SK-N-SH (cell line): Measurements from ENCODE around the gene ZNF547. TPM values are rescaled to one million over a fixed set of nuclear protein-coding genes. Genes with fewer than 3 reads are reported as not detected.

Experiments
- CTCF ChIA-PET: fragments of 300-600, 350-600 bp; formaldehyde crosslinking; extraction: SDS; loops from one replicate; lab custom pipeline; 2021; lab: Yijun Ruan, JAX
- POLR2A ChIA-PET: fragments of 350-600 bp; sonication (Branson Sonifier 250); formaldehyde crosslinking; extraction: SDS; loops from one replicate; lab custom pipeline; 2020; ENCODE audit warnings: antibody characterized with exemption, inconsistent platforms; lab: Yijun Ruan, JAX
- DNase-seq: peaks from one replicate; pipeline ENCODE4 v3.0.0; 2012
- H2AFZ ChIP-seq: fragments of 200-600 bp; sonication (generic); 2 replicates; pipeline ENCODE4 v1.8.1; 2016; ENCODE audit warnings: antibody characterized with exemption, mild to moderate bottlenecking, low read depth
- H3F3A ChIP-seq: fragments of 200-600 bp; sonication (generic); replicated peaks from 2 replicates; pipeline ENCODE3; 2016; ENCODE audit warnings: antibody characterized with exemption, mild to moderate bottlenecking; ENCODE audit not compliant: insufficient read depth
- H3K27ac ChIP-seq, 2 experiments: fragments of 200-500 bp in 1 of 2; fragments of 200-600 bp in 1 of 2; sonication (Bioruptor generic) in 1 of 2; sonication (generic), shearing (Covaris generic) in 1 of 2; 2 replicates each; pipeline versions ENCODE4 v1.5.1 to v1.6.1; 2014 to 2016; ENCODE audit warnings: low read depth in 2 of 2, inconsistent platforms in 1 of 2, low read length in 1 of 2, mild to moderate bottlenecking in 1 of 2, mixed read lengths in 1 of 2
- H3K27me3 ChIP-seq: fragments of 200-600 bp; sonication (generic), shearing (Covaris generic); 2 replicates; pipeline ENCODE4 v1.6.1; 2016; ENCODE audit warnings: mixed run types; ENCODE audit not compliant: insufficient read depth
- H3K36me3 ChIP-seq, 2 experiments: fragments of 200-500 bp in 1 of 2; fragments of 200-600 bp in 1 of 2; sonication (Bioruptor generic) in 1 of 2; sonication (generic) in 1 of 2; replicated peaks in 1 of 2; 2 replicates each; pipeline versions ENCODE3 to v1.5.1; 2014 to 2016; ENCODE audit warnings: low read length in 1 of 2, mild to moderate bottlenecking in 1 of 2; ENCODE audit not compliant: insufficient read depth in 2 of 2, control insufficient read depth in 1 of 2
- H3K4me1 ChIP-seq, 2 experiments: fragments of 200-500 bp in 1 of 2; fragments of 200-600 bp in 1 of 2; sonication (Bioruptor generic) in 1 of 2; sonication (generic), shearing (Covaris generic) in 1 of 2; 2 replicates each; pipeline versions ENCODE4 v1.5.1 to v1.6.1; 2014 to 2016; ENCODE audit warnings: low read depth in 1 of 2, low read length in 1 of 2, mixed run types in 1 of 2; ENCODE audit not compliant: insufficient read depth in 2 of 2, control insufficient read depth in 1 of 2
- H3K4me2 ChIP-seq: fragments of 200-600 bp; sonication (generic), shearing (Covaris generic); 2 replicates; pipeline ENCODE4 v1.6.1; 2017; ENCODE audit warnings: mixed run types
- H3K4me3 ChIP-seq, 2 experiments: fragments of 200-500 bp in 1 of 2; fragments of 200-600 bp in 1 of 2; sonication (Bioruptor generic) in 1 of 2; sonication (generic), shearing (Covaris generic) in 1 of 2; 2 replicates each; pipeline versions ENCODE4 v1.5.1 to v1.8.1; 2014 to 2016; ENCODE audit warnings: low read depth in 2 of 2, inconsistent platforms in 1 of 2, low read length in 1 of 2, mild to moderate bottlenecking in 1 of 2, mixed read lengths in 1 of 2, moderate library complexity in 1 of 2
- H3K79me2 ChIP-seq: fragments of 200-600 bp; sonication (generic); 2 replicates; pipeline ENCODE4 v1.8.1; 2017; ENCODE audit warnings: mild to moderate bottlenecking; ENCODE audit not compliant: insufficient read depth
- H3K9ac ChIP-seq: fragments of 200-600 bp; sonication (generic); 2 replicates; pipeline ENCODE4 v1.6.1; 2017; ENCODE audit warnings: mixed run types
- H3K9me2 ChIP-seq: fragments of 200-600 bp; sonication (generic); 2 replicates; pipeline ENCODE4 v1.6.1; 2017; ENCODE audit warnings: mixed run types
- H3K9me3 ChIP-seq: fragments of 200-600 bp; sonication (generic); 2 replicates; pipeline ENCODE4 v1.6.1; 2017; ENCODE audit warnings: mixed run types, mild to moderate bottlenecking, moderate library complexity
- H4K20me1 ChIP-seq: fragments of 200-600 bp; sonication (generic); 2 replicates; pipeline ENCODE4 v1.6.1; 2017; ENCODE audit warnings: mild to moderate bottlenecking, mixed run types; ENCODE audit not compliant: insufficient read depth
- EZH2phosphoT487 ChIP-seq: fragments of 200-600 bp; sonication (generic); IDR thresholded peaks from 2 replicates; pipeline ENCODE4 v1.6.1; 2017; ENCODE audit warnings: low read depth, mixed run types, mild to moderate bottlenecking, antibody characterized with exemption, moderate library complexity, borderline replicate concordance
- FOXJ3 ChIP-seq: sonication (generic); formaldehyde crosslinking; IDR thresholded peaks from 2 replicates; pipeline ENCODE4 v1.5.1; 2020; ENCODE audit warnings: mild to moderate bottlenecking, missing genetic modification reagents
- FOXM1 ChIP-seq: IDR thresholded peaks from 2 replicates; pipeline ENCODE4 v1.4.0; 2012; ENCODE audit warnings: low read depth, mild to moderate bottlenecking
- GABPA ChIP-seq: IDR thresholded peaks from 2 replicates; pipeline ENCODE4 v1.4.0; 2012; ENCODE audit warnings: low read depth, mild to moderate bottlenecking
- IRF3 ChIP-seq: fragments of 150-350 bp; IDR thresholded peaks from 2 replicates; pipeline ENCODE4 v1.6.1; 2016; ENCODE audit warnings: mild to moderate bottlenecking, low read depth, low read length
- NRF1 ChIP-seq: IDR thresholded peaks from 2 replicates; pipeline ENCODE4 v1.6.1; 2012; ENCODE audit warnings: low read depth, mild to moderate bottlenecking, low read length
- RAD21 ChIP-seq: IDR thresholded peaks from 2 replicates; pipeline ENCODE4 v1.6.1; 2012; ENCODE audit warnings: mild to moderate bottlenecking, low read length
- RCOR1 ChIP-seq: fragments of 150-350 bp; IDR thresholded peaks from 2 replicates; pipeline ENCODE4 v1.6.1; 2017; ENCODE audit warnings: antibody characterized with exemption, low read length
- TAF1 ChIP-seq: IDR thresholded peaks from 2 replicates; pipeline ENCODE4 v1.6.1; 2012; ENCODE audit warnings: low read depth, mild to moderate bottlenecking, low read length, moderate library complexity, borderline replicate concordance
- TCF12 ChIP-seq: IDR thresholded peaks from 2 replicates; pipeline ENCODE4 v1.4.0; 2012
- WGBS: methylation state at CpG from one replicate; pipeline ENCODE4 v1.1.6; 2017; ENCODE audit warnings: low lambda C conversion rate; 5-methylcytosine and 5-hydroxymethylcytosine counted together
- polyA plus RNA-seq, 3 experiments: library from polyadenylated mRNA; depleted of rRNA; stranded (reverse); fragments of >200 nt; gene quantifications; 2 replicates each; pipeline ENCODE4 v1.2.3, GENCODE V29; 2012
- TF ChIP-seq, protein P1 (sequence below): fragments of 200-600 bp; sonication (generic); IDR thresholded peaks from 2 replicates; pipeline ENCODE4 v1.6.1; 2017; ENCODE audit warnings: antibody characterized with exemption, mild to moderate bottlenecking, moderate library complexity
- TF ChIP-seq, protein P2 (sequence below): fragments of 150-350 bp; IDR thresholded peaks from 2 replicates; pipeline ENCODE4 v1.6.1; 2017; ENCODE audit warnings: antibody characterized with exemption, low read length, low read depth, borderline replicate concordance

ZNF547 gene
- polyA plus RNA-seq, 1 of the 3 experiments (the other 2 are of a cell fraction) = 1.5 TPM

DNA sequence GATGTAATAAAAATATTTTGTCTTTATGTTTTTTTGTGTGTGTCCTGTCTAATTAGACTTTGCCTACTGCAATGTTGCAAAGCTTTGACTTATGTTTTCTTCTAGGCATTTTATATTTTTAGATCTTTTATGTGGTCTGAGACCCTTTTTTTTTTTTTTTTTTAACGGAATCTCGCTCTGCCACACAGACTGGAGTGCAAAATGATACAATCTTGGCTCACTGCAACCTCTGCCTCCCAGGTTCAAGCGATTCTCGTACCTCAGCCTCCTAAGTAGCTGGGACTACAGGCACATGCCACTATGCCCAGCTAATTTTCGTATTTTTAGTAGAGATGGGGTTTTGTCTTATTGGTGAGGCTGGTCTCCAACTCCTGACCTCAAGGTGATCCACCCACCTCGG lies 20.8 kb upstream of the ZNF547 start (continued):
- TF ChIP-seq GABPA = no peak

DNA sequence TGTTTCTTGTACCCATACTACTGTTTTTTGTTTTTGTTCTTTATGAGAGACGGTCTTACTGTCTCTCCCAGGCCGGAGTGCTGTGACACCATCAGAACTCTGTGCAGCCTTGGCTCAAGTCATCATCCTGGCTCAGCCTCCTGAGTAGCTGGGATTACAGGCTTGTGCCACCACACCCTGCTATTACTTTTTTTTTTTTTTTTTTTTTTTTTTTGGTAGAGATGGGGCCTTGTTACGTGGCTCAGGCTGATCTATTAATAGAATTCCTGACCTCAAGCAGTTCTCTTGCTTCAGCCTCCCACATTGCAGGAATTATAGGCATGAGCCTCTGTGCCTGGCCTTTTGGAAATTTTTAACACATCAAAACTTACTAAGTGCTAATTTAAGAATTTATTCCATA lies 15.2 kb upstream of the ZNF547 start:
- H3K9ac ChIP-seq = no peak overlapping the region
- CTCF ChIA-PET = no interaction called here
- WGBS = 48% methylated on average over 3 of the region's 3 CpGs

More for the DNA sequence above, 15.2 kb upstream of the ZNF547 start:
- DNase-seq = no peak
- no peak for TF ChIP-seq RCOR1
- TF ChIP-seq FOXM1 = no peak
- TF ChIP-seq, protein P1, sequence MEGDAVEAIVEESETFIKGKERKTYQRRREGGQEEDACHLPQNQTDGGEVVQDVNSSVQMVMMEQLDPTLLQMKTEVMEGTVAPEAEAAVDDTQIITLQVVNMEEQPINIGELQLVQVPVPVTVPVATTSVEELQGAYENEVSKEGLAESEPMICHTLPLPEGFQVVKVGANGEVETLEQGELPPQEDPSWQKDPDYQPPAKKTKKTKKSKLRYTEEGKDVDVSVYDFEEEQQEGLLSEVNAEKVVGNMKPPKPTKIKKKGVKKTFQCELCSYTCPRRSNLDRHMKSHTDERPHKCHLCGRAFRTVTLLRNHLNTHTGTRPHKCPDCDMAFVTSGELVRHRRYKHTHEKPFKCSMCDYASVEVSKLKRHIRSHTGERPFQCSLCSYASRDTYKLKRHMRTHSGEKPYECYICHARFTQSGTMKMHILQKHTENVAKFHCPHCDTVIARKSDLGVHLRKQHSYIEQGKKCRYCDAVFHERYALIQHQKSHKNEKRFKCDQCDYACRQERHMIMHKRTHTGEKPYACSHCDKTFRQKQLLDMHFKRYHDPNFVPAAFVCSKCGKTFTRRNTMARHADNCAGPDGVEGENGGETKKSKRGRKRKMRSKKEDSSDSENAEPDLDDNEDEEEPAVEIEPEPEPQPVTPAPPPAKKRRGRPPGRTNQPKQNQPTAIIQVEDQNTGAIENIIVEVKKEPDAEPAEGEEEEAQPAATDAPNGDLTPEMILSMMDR = no peak
- TF ChIP-seq TCF12 = no peak
- no peak for TF ChIP-seq IRF3
- TF ChIP-seq RAD21 = no peak
- TF ChIP-seq, protein P2, sequence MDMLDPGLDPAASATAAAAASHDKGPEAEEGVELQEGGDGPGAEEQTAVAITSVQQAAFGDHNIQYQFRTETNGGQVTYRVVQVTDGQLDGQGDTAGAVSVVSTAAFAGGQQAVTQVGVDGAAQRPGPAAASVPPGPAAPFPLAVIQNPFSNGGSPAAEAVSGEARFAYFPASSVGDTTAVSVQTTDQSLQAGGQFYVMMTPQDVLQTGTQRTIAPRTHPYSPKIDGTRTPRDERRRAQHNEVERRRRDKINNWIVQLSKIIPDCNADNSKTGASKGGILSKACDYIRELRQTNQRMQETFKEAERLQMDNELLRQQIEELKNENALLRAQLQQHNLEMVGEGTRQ = no peak
- TF ChIP-seq TAF1 = no peak
- no peak for TF ChIP-seq EZH2phosphoT487
- no peak for TF ChIP-seq FOXJ3
- TF ChIP-seq NRF1 = no peak
- Histone ChIP-seq H3K79me2 (peaks cover 21% of the 10 kb centered on the region), H3F3A (no peaks in the 10 kb centered on the region), H3K36me3 (no peaks in the 10 kb centered on the region), H3K27me3 (no peaks in the 10 kb centered on the region), H3K27ac (no peak overlapping the region), H3K4me1 (peaks cover 7 to 15% of the 10 kb centered on the region in 2 experiments; a peak in 2 of 4 replicates), H3K9me2 (no peaks in the 10 kb centered on the region), H4K20me1 (no peaks in the 10 kb centered on the region), H3K9me3 (no peaks in the 10 kb centered on the region), H3K4me2 (no peak overlapping the region), H3K4me3 (no peak overlapping the region), H2AFZ (no peak overlapping the region)
- POLR2A ChIA-PET = interaction anchor here (0.6 kb wide), 1 partner anchor 16 kb away, joined by 5 read pairs; no protein-coding TSS in a partner anchor
